CD14-positive monocyte (primary cell): Measurements from ENCODE around the gene NPPA. TPM values are rescaled to one million over a fixed set of nuclear protein-coding genes. Genes with fewer than 3 reads are reported as not detected.

Experiments used
- DNase-seq, 3 donors: peaks; one replicate each; pipeline ENCODE4 v3.0.0-alpha.2; 2011 to 2022
- H2AFZ ChIP-seq: 2 replicates; pipeline ENCODE4 v1.6.0; 2012; ENCODE audit warnings: mild to moderate bottlenecking, low read depth, low read length, inconsistent platforms; ENCODE audit not compliant: insufficient read depth, poor library complexity, severe bottlenecking
- H3K27ac ChIP-seq, 2 donors: 1 replicate in 1 of 2; 2 replicates in 1 of 2; pipeline ENCODE4 v1.5.1; 2012 to 2013; ENCODE audit warnings: low read length in 2 of 2, control low read depth in 1 of 2, inconsistent platforms in 1 of 2, low read depth in 1 of 2, mild to moderate bottlenecking in 1 of 2
- H3K27me3 ChIP-seq, 2 donors: one replicate each; pipeline versions ENCODE4 v1.6.0 to v1.6.1; 2011 to 2013; ENCODE audit warnings: low read length in 2 of 2; ENCODE audit not compliant: control insufficient read depth in 2 of 2, insufficient read depth in 2 of 2
- H3K36me3 ChIP-seq, 2 donors: replicated peaks in 1 of 2; 1 replicate in 1 of 2; 2 replicates in 1 of 2; pipeline versions ENCODE4 v1.5.1 to v1.6.1; 2012 to 2013; ENCODE audit warnings: low read length in 2 of 2, control low read depth in 1 of 2, inconsistent platforms in 1 of 2, mild to moderate bottlenecking in 1 of 2; ENCODE audit not compliant: insufficient read depth in 2 of 2, control insufficient read depth in 1 of 2
- H3K4me1 ChIP-seq, 2 donors: 1 replicate in 1 of 2; 2 replicates in 1 of 2; pipeline versions ENCODE4 v1.5.1 to v1.6.1; 2012 to 2013; ENCODE audit warnings: low read length in 2 of 2, control low read depth in 1 of 2, inconsistent platforms in 1 of 2, mild to moderate bottlenecking in 1 of 2, moderate library complexity in 1 of 2; ENCODE audit not compliant: insufficient read depth in 2 of 2, control insufficient read depth in 1 of 2
- H3K4me2 ChIP-seq: replicated peaks from 2 replicates; pipeline ENCODE3; 2012; ENCODE audit warnings: low read length, moderate library complexity, mild to moderate bottlenecking; ENCODE audit not compliant: poor library complexity, severe bottlenecking; ENCODE audit errors: extremely low read depth
- H3K4me3 ChIP-seq, 3 experiments: fragments of 200-600 bp in 1 of 3; sonication (generic) in 1 of 3; replicated peaks in 1 of 3; 1 replicate in 2 of 3; 2 replicates in 1 of 3; pipeline ENCODE4 v1.5.1; 2011 to 2013; ENCODE audit warnings: low read length in 3 of 3, mild to moderate bottlenecking in 3 of 3, control low read depth in 2 of 3, low read depth in 2 of 3, inconsistent platforms in 1 of 3, moderate library complexity in 1 of 3
- H3K79me2 ChIP-seq: 2 replicates; pipeline ENCODE4 v1.6.0; 2012; ENCODE audit warnings: mild to moderate bottlenecking, control low read depth, inconsistent platforms, low read length, moderate library complexity; ENCODE audit not compliant: insufficient read depth
- H3K9ac ChIP-seq: 2 replicates; pipeline ENCODE4 v1.6.0; 2017; ENCODE audit warnings: low read length, mild to moderate bottlenecking; ENCODE audit not compliant: insufficient read depth, poor library complexity, severe bottlenecking
- H3K9me3 ChIP-seq, 2 donors: replicated peaks in 1 of 2; 1 replicate in 1 of 2; 2 replicates in 1 of 2; pipeline versions ENCODE4 v1.5.1 to v1.6.1; 2012 to 2013; ENCODE audit warnings: low read length in 2 of 2, control low read depth in 1 of 2; ENCODE audit not compliant: control insufficient read depth in 1 of 2, insufficient read depth in 1 of 2
- H4K20me1 ChIP-seq: 2 replicates; pipeline ENCODE4 v1.6.0; 2012; ENCODE audit warnings: mild to moderate bottlenecking, low read length, control low read depth, moderate library complexity; ENCODE audit not compliant: insufficient read depth
- H3K27ac Mint-ChIP-seq, 7 donors: one replicate each; pipeline ENCODE4 v1.8.0; 2020; ENCODE audit warnings: mild to moderate bottlenecking in 7 of 7, mixed read lengths in 7 of 7, moderate library complexity in 6 of 7, inconsistent platforms in 2 of 7
- H3K27me3 Mint-ChIP-seq, 3 donors: one replicate each; pipeline ENCODE4 v1.8.0; 2021 to 2022; ENCODE audit warnings: low read depth in 3 of 3, mild to moderate bottlenecking in 3 of 3, mixed read lengths in 3 of 3, moderate library complexity in 3 of 3, inconsistent platforms in 1 of 3
- H3K36me3 Mint-ChIP-seq, 2 donors: one replicate each; pipeline ENCODE4 v1.8.0; 2020; ENCODE audit warnings: mixed read lengths in 2 of 2, inconsistent platforms in 1 of 2, mild to moderate bottlenecking in 1 of 2
- H3K4me1 Mint-ChIP-seq: one replicate; pipeline ENCODE4 v1.8.0; 2020; ENCODE audit warnings: mild to moderate bottlenecking, mixed read lengths
- H3K4me3 Mint-ChIP-seq, 2 donors: one replicate each; pipeline ENCODE4 v1.8.0; 2020; ENCODE audit warnings: mild to moderate bottlenecking in 2 of 2, mixed read lengths in 2 of 2, moderate library complexity in 1 of 2
- H3K9me3 Mint-ChIP-seq, 7 donors: one replicate each; pipeline ENCODE4 v1.8.0; 2020 to 2022; ENCODE audit warnings: mixed read lengths in 7 of 7, mild to moderate bottlenecking in 6 of 7, moderate library complexity in 6 of 7, inconsistent platforms in 2 of 7
- CTCF ChIP-seq: fragments of 200-600 bp; IDR thresholded peaks from one replicate; pipeline ENCODE4 v1.8.0; 2022; ENCODE audit warnings: antibody characterized with exemption, mild to moderate bottlenecking
- WGBS: methylation state at CpG from one replicate; pipeline ENCODE4 v1.1.5; 2013; ENCODE audit warnings: missing lambda C conversion rate; ENCODE audit not compliant: insufficient coverage; 5-methylcytosine and 5-hydroxymethylcytosine counted together
- intact Hi-C, 2 donors: fragments of 100-400 bp; cut with micrococcal nuclease; formaldehyde crosslinking; loops; one replicate each; pipeline versions ENCODE4 v1.15.0 to v1.15.1; 2023
- polyA plus RNA-seq, 3 donors: library from polyadenylated mRNA; depleted of rRNA in 1 of 3; unstranded in 2 of 3; stranded (reverse) in 1 of 3; fragments of 300-500 nt in 2 of 3; fragments of >200 nt in 1 of 3; fragmentation: Illumina TruSeq in 2 of 3; gene quantifications; 1 replicate in 2 of 3; 2 replicates in 1 of 3; pipeline ENCODE4 v1.2.3, GENCODE V29; 2012 to 2021

The NPPA gene
- polyA plus RNA-seq, 3 donors = not detected

- no peak for DNase-seq
- no peak for TF ChIP-seq CTCF
- no peak overlapping the region for H3K9ac ChIP-seq
- H3K4me3 ChIP-seq = no peak overlapping the region
- H2AFZ ChIP-seq = no peak overlapping the region
- 94% methylated on average over 9 of the region's 21 CpGs for WGBS
- Mint-ChIP-seq H3K36me3 (peaks cover 55 to 68% of the 10 kb centered on the region in 2 donors), H3K4me3 (no peak overlapping the region), H3K4me1 (peaks cover 43% of the 10 kb centered on the region), H3K27ac (peak overlapping the region in 6 of 7 donors; percentile 20 to 99 (median 60)), H3K27me3 (peaks cover 0 to 2% (median 0%) of the 10 kb centered on the region in 3 donors), H3K9me3 (no peaks in the 10 kb centered on the region)
- intact Hi-C loops = loop anchor here in 1 of 2 donors (5.0 to 10.0 kb wide), 2 partner anchors 64 to 184 kb away; partner anchors contain the start of genes AGTRAP and MFN2
- H3K27me3 ChIP-seq = no peaks in the 10 kb centered on the region
- H3K9me3 ChIP-seq = no peaks in the 10 kb centered on the region
- peaks cover 37% of the 10 kb centered on the region for H4K20me1 ChIP-seq
- H3K79me2 ChIP-seq = peaks cover 54% of the 10 kb centered on the region
- peaks cover 44 to 60% of the 10 kb centered on the region in 2 donors for H3K36me3 ChIP-seq
- peak overlapping the region in 1 of 2 donors; percentile 59 for H3K27ac ChIP-seq
- H3K4me1 ChIP-seq = peaks cover 38 to 44% of the 10 kb centered on the region in 2 donors
- no peak overlapping the region for H3K4me2 ChIP-seq
These were observed 46.7 kb downstream of the NPPA start for GRCh38 chr1:11800756-11801433.

DNA sequence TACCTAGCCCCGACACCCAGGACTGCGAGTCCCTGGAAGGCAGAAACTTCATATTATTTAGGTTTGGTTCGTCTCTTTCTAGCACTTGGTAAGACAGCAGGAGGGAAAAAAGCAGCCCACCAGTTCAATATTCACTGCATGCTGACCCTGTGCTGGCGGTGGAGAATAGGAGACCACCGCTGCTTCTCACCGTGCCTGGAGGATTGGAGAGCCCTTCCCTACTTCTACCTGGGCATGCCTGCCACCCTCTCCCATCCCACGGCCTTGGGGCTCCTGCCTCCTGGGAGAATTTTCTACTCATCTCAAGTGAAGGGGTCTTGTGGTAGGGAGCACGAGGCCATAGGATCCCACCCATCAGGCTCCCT, 47.2 kb downstream of the NPPA start:
- Mint-ChIP-seq H3K4me1 (peaks cover 43% of the 10 kb centered on the region), H3K27ac (peak overlapping the region in 3 of 7 donors; percentile 43 to 76 (median 61))

More for the DNA sequence above, 47.2 kb downstream of the NPPA start:
- Histone ChIP-seq H3K4me2 (no peak overlapping the region), H3K9me3 (no peaks in the 10 kb centered on the region), H3K79me2 (peaks cover 50% of the 10 kb centered on the region), H2AFZ (no peak overlapping the region), H3K36me3 (peaks cover 50 to 66% of the 10 kb centered on the region in 2 donors), H3K9ac (no peak overlapping the region), H3K27ac (peak overlapping the region in 1 of 2 donors; percentile 59), H3K4me3 (no peak overlapping the region), H3K4me1 (peaks cover 38 to 44% of the 10 kb centered on the region in 2 donors), H3K27me3 (no peaks in the 10 kb centered on the region), H4K20me1 (peaks cover 37% of the 10 kb centered on the region)
- intact Hi-C loops = loop anchor here in 1 of 2 donors (5.0 to 10.0 kb wide), 2 partner anchors 63 to 184 kb away; partner anchors contain the start of genes AGTRAP and MFN2
- 100% methylated on average over 1 of the region's 8 CpGs for WGBS
- no peak for DNase-seq
- no peaks in the 10 kb centered on the region for H3K9me3 Mint-ChIP-seq
- peaks cover 0 to 2% (median 0%) of the 10 kb centered on the region in 3 donors for H3K27me3 Mint-ChIP-seq
- no peak for TF ChIP-seq CTCF
- peaks cover 61 to 74% of the 10 kb centered on the region in 2 donors for H3K36me3 Mint-ChIP-seq
- H3K4me3 Mint-ChIP-seq = no peak overlapping the region
